ENCODE measurements around the gene FAM180B. TPM values are rescaled to one million over a fixed set of nuclear protein-coding genes. Genes with fewer than 3 reads are reported as not detected.
"Not testable (repeated sequence)": the region's sequence is repeated elsewhere in the genome, so short reads cannot be mapped to it uniquely, and the experiment has no call there.

The FAM180B gene
- total and polyA plus RNA-seq, 2 of the 13 experiments (the other 11 are each of a cell fraction or from before 2014, with no cell fraction given): 0.40 to 1.0 TPM

GRCh38 chr11:47557004-47557403 lies 29.5 kb upstream of the FAM180B start (continued):
- TF ChIP-seq ARID5B (CRISPR knock-in tag; IDR thresholded peaks at IDR 0.05) (peak; percentile 73), ZNF770 (CRISPR knock-in tag; IDR thresholded peaks at IDR 0.05) (peak; percentile 93), JUNB (CRISPR knock-in tag; IDR thresholded peaks at IDR 0.05; ENCODE audit: borderline replicate concordance) (peak; percentile 26; the same call in 1 of the 2 replicates), GFI1 (CRISPR knock-in tag; IDR thresholded peaks at IDR 0.05; ENCODE audit: borderline replicate concordance) (peak; percentile 94), SALL1 (CRISPR knock-in tag; IDR thresholded peaks at IDR 0.05) (peak; percentile 40; the same call in 1 of the 2 replicates), HOXA3 (CRISPR knock-in tag; IDR thresholded peaks at IDR 0.05) (peak; percentile 22; the same call in 1 of the 2 replicates), HDAC2 (CRISPR knock-in tag; IDR thresholded peaks at IDR 0.05) (peak; percentile 29; the same call in 1 of the 2 replicates), BCL6 (CRISPR knock-in tag; IDR thresholded peaks at IDR 0.05) (peak; percentile 73), SOX13 (CRISPR knock-in tag; conservative IDR thresholded peaks at IDR 0.05 in 1 of 2, IDR thresholded peaks at IDR 0.05 in 1 of 2) (0 out of 4 replicates have a peak, but pooled peaks of 1 of the 2 experiments have one; percentile 36), FOXP1 (CRISPR knock-in tag; IDR thresholded peaks at IDR 0.05) (peak; percentile 55), FOXP4 (CRISPR knock-in tag; IDR thresholded peaks at IDR 0.05) (peak; percentile 67; the same call in 1 of the 2 replicates), ADNP (CRISPR knock-in tag; IDR thresholded peaks at IDR 0.05) (peak; percentile 50; the same call in 1 of the 2 replicates), CREM (IDR thresholded peaks at IDR 0.05) (peak; percentile 15; the same call in 1 of the 2 replicates), PAXIP1 (CRISPR knock-in tag; conservative IDR thresholded peaks at IDR 0.05) (peak; percentile 18; the same call in 1 of the 2 replicates), SKI (IDR thresholded peaks at IDR 0.05; ENCODE audit: partially characterized antibody) (peak; percentile 65)
- TF ChIP-seq SOX13 (IDR thresholded peaks at IDR 0.05); FOXP1 (IDR thresholded peaks at IDR 0.05); CREM (CRISPR knock-in tag; IDR thresholded peaks at IDR 0.05): not testable (repeated sequence)
